DOHH2 (cell line): Measurements from ENCODE around the gene GOLT1B.

Source experiments
- CTCF ChIP-seq: fragments of 200-600 bp; sonication (generic); IDR thresholded peaks from one replicate; pipeline ENCODE4 v1.5.1; 2014; ENCODE audit warnings: antibody characterized with exemption, mild to moderate bottlenecking, low read depth, low read length; ENCODE audit not compliant: poor library complexity, severe bottlenecking
- EZH2phosphoT487 ChIP-seq: fragments of 200-600 bp; sonication (generic); IDR thresholded peaks from 2 replicates; pipeline ENCODE4 v1.6.1; 2017; ENCODE audit warnings: borderline replicate concordance, mild to moderate bottlenecking, antibody characterized with exemption, low read length, moderate library complexity, mixed read lengths

GRCh38 chr12:21541773-21542172 lies 40.2 kb downstream of the GOLT1B start:
- TF ChIP-seq CTCF: no peak
- TF ChIP-seq EZH2phosphoT487: no peak
